Retinal pigment epithelial cell (primary cell): Measurements from ENCODE around the gene EXOSC9.
"Not testable (repeated sequence)": the region's sequence is repeated elsewhere in the genome, so short reads cannot be mapped to it uniquely, and the experiment has no call there.

Experiments used
- DNase-seq: peaks from one replicate; pipeline ENCODE4 v3.0.0-alpha.2; 2010; ENCODE audit warnings: low read depth
- H3K4me3 ChIP-seq: 2 replicates; pipeline ENCODE4 v1.5.1; 2011; ENCODE audit warnings: mild to moderate bottlenecking, low read length, control low read depth, moderate library complexity
- TF ChIP-seq, protein P1 (sequence below): conservative IDR thresholded peaks from 2 replicates; pipeline ENCODE4 v1.5.1; 2011; ENCODE audit warnings: low read depth, low read length, control low read depth, inconsistent platforms

The EXOSC9 gene, protein sequence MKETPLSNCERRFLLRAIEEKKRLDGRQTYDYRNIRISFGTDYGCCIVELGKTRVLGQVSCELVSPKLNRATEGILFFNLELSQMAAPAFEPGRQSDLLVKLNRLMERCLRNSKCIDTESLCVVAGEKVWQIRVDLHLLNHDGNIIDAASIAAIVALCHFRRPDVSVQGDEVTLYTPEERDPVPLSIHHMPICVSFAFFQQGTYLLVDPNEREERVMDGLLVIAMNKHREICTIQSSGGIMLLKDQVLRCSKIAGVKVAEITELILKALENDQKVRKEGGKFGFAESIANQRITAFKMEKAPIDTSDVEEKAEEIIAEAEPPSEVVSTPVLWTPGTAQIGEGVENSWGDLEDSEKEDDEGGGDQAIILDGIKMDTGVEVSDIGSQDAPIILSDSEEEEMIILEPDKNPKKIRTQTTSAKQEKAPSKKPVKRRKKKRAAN

DNA sequence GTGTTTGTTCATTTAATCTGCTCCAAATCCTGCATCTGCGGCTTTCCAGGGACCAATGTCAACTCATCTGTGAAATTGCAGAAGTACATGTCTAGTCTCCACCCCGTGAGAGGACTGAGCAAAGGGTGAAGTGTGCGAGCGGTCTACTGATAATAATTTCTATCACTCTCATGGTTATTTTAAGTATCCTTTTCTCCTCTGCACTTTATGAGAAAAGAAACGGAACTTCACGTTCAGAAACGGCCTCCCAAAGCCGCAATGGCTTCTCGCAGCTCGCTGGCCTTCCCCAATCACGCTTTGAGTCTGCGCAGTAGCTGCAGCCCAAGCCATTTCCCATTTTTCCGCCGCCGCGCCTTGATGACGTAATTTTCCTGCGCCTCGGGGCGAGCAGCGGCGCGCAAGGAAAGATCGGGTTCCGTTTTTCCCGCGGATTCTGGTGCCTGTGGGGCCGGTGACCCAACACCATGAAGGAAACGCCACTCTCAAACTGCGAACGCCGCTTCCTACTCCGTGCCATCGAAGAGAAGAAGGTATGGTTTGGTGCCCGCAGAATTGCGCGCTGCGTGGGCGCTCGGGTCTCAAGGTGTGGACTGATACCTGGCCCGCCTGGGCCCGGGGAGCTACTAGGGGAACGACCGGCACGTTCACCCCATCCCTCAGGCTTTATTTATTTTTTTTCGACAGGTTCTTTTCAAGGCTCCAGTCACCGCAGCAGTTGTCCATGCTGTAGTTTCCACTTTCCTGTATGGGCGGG is at the start of gene EXOSC9:
Gene EXOSC9, plus strand, starts transcription at position 363 of the 754 bp plus-strand sequence. Its CDS starts 102 bp downstream, at position 465.
- TF ChIP-seq, protein P1, sequence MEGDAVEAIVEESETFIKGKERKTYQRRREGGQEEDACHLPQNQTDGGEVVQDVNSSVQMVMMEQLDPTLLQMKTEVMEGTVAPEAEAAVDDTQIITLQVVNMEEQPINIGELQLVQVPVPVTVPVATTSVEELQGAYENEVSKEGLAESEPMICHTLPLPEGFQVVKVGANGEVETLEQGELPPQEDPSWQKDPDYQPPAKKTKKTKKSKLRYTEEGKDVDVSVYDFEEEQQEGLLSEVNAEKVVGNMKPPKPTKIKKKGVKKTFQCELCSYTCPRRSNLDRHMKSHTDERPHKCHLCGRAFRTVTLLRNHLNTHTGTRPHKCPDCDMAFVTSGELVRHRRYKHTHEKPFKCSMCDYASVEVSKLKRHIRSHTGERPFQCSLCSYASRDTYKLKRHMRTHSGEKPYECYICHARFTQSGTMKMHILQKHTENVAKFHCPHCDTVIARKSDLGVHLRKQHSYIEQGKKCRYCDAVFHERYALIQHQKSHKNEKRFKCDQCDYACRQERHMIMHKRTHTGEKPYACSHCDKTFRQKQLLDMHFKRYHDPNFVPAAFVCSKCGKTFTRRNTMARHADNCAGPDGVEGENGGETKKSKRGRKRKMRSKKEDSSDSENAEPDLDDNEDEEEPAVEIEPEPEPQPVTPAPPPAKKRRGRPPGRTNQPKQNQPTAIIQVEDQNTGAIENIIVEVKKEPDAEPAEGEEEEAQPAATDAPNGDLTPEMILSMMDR, result no peak
- peak; percentile 79 for DNase-seq
- peak within 1 kb of the TSS; percentile 97 for H3K4me3 ChIP-seq

DNA sequence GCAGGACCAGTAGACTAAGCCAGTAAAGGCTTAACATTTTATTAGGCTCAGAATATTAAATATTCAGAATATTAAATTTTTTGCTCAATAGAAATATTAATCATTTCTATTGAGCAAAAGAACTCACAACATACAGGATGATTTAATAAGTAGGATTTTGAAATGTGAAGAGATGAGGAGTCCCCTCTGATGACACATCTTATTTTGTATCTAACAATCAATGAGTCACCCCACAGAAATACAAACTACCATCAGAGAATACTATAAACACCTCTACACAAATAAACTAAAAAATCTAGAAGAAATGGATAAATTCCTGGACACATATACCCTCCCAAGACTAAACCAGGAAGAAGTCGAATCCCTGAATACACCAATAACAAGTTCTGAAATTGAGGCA is 49.0 kb upstream of the EXOSC9 start:
- DNase-seq, result not testable (repeated sequence)

DNA sequence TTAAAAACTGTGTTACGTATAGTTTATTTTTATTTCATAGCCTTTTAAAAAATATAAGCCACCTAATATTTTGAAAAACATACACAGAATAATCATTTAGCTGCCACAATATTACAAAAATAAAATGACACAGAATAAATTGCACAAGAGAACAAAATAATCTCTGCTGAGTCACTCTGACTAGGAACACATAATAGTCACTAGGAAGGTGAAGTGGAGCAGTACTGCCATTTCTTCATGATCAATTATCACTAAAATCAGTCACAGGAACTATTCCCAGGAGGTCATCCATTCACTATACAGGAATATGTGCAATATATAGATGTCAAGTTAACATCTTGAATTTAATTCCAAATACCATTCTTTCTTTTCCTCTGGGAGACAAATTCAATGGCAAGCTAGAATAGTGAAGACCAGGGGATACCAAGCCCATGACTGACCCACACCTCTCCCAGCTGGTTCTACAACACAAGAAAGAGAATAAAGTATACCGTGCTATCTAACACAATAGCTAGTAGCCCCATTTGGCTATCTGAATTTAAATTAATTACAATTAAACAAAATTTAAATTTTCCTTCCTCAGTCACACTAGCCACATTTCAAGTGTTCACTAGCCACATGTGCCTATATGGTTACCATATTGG is 42.1 kb upstream of the EXOSC9 start:
- DNase-seq, result no peak
- TF ChIP-seq, protein P1, result no peak
- no peak overlapping the region for H3K4me3 ChIP-seq

More for the DNA sequence above, 49.0 kb upstream of the EXOSC9 start:
- H3K4me3 ChIP-seq, result not testable (repeated sequence)

DNA sequence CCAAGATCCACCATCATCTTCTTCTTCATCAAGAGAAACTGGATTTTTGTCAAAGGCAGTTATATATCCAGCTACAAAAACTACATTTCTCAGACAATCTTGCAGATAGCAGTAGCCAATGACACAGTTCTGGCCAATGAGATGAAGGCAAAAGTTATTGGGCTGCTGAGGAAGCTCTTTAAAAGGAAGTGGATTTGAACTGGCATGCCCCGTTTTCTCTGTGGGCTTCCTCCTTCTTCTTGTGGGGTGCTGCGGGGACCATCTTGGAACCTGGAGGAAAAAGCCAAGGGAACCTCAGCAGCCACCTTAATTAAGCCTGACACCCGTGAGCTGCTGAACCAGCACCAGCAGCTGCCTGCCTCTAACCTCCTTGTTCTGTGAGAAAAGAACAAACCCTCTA is 40.9 kb upstream of the EXOSC9 start:
- TF ChIP-seq, protein P1, result no peak
- DNase-seq, result no peak
- H3K4me3 ChIP-seq, result no peak overlapping the region

DNA sequence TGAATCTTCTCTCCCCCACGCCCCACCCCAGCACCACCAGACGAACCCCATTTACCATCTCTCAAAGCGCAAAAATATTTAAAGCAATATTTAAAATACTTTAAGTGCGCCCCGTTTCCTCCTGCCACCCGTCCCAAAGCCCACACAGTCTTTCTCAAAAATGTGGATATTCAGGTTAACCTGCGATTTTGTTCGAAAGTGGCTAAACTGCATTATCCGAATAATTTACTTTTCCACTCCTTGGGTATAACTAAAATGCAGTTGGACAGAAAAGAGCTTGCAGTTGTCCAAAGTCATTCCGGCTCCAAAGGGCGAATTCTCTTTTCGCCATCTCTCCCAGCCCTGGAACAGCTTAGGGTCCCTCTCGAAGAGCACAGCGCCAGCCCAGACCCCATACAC is 36.8 kb upstream of the EXOSC9 start:
- TF ChIP-seq, protein P1, result no peak
- H3K4me3 ChIP-seq, result peak overlapping the region; percentile 68

DNA sequence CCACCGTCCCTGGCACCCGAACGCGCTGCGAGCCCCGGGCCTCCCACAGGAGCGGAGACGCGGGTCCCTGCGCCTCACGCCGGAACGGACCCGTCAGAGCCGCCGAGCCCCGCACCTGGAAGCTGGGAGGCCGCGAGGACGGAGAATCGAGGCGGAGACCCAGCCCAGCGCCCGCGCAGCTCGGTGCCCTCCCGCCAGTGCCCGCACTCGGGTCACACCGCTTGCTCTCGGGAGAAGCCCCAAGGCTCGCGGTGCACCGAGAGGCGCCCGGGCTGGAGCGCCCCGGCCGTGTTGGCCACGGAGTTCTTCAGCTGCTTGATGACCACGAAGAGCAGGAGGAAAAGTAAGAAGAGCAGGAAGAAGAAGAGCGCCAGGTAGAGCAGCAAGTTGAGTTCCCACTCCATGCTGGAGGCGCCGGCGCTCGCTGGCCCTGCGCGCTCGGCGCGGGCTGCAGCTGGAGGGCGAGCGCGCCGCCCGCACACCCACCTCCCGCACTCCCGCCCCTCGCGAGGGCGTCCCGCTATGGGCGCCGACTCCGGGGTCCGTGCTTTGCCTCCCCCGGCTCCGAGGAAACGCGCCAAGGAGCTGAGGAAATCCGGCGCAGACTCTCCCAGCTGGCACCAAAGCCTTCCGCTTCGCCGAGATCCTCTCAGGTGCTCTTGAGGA is 36.3 kb upstream of the EXOSC9 start, which contains the start of gene SMIM43:
Gene SMIM43, minus strand, starts transcription at position 463 of the 666 bp plus-strand sequence. Its CDS starts 59 bp downstream, at position 404.
- DNase-seq, result no peak
- TF ChIP-seq, protein P1, result no peak
- H3K4me3 ChIP-seq, result peak within 1 kb of the TSS; percentile 68

More for the DNA sequence above, 36.8 kb upstream of the EXOSC9 start:
- no peak for DNase-seq

DNA sequence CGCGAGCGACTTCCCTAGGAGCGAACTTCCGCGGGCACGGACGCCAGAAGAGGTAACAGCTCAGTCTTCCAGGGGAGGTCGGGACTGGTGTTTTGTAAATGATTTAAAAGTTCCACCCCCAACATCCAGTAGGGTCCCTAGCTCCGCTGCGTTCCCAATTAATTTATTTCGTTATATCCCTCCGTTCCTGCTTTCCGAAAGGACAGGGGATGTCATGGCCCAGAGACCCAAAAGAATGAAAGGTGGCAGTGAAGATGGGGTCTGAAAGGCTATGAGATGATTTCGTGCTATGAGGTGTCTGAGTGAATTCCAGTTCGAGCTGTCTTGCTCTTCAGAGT is 35.8 kb upstream of the EXOSC9 start:
- no peak for DNase-seq
- TF ChIP-seq, protein P1, result no peak
- H3K4me3 ChIP-seq, result peak overlapping the region; percentile 68
